Epithelial cell of proximal tubule (primary cell): ENCODE results near the gene GDF2. TPM values are rescaled to one million over a fixed set of nuclear protein-coding genes. Genes with fewer than 3 reads are reported as not detected.

Experiments
- DNase-seq: peaks from one replicate; pipeline ENCODE4 v3.0.0-alpha.2; 2011; ENCODE audit warnings: low read depth
- H3K4me3 ChIP-seq: 2 replicates; pipeline ENCODE4 v1.5.1; 2011; ENCODE audit warnings: low read depth, mild to moderate bottlenecking, low read length
- CTCF ChIP-seq: conservative IDR thresholded peaks from 2 replicates; pipeline ENCODE4 v1.5.1; 2012; ENCODE audit warnings: low read depth, mild to moderate bottlenecking, low read length
- total RNA-seq: library from RNA; depleted of rRNA; stranded (reverse); fragments of >200 nt; gene quantifications from 2 replicates; pipeline ENCODE4 v1.2.3, GENCODE V29; 2015

Gene GDF2
- total RNA-seq, 1 donor from 2014 or later, result not detected

DNA sequence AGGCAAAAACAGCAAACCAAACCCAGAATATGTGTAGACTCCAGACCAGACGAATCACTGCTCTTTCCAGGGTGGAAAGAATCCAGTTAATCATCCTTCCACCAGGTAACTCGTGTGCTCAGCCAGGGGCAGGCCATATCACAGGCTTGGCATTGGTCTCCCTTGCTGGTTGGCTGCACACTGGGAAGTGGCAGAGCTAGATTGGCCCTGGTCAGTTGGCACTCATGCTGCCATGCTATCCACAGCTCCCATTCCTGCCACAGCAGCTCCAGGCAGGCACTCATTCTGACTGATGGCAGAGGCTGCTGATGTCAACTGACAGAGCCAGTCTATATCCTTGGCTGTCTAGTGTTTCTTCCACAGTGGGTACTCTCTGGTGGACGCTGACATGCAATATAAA lies 31.9 kb upstream of the GDF2 start:
- DNase-seq, result no peak
- no peak for TF ChIP-seq CTCF
- no peak overlapping the region for H3K4me3 ChIP-seq

- no peak for TF ChIP-seq CTCF
- no peak for DNase-seq
- no peak overlapping the region for H3K4me3 ChIP-seq
Observed at GRCh38 chr10:47291682-47292081, 30.6 kb upstream of the GDF2 start.

DNA sequence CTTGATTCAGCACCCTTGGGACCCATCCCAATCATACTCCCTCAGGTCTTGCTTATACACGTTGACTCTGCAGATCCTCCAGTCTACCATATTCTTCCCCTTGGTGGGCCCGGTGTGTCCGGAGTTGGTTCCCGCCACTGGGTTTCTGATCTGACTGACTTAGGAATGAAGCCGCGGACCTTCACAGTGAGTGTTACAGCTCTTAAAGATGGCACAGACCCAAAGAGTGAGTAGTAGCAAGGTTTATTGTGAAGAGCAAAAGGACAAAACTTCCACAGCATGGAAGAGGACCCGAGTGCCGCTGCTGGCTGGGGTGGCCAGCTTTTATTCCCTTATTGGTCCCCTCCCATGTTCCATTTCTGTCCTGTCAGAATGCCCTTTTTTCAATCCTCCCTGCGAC lies 28.2 kb upstream of the GDF2 start:
- no peak for DNase-seq
- no peak overlapping the region for H3K4me3 ChIP-seq
- no peak for TF ChIP-seq CTCF

DNA sequence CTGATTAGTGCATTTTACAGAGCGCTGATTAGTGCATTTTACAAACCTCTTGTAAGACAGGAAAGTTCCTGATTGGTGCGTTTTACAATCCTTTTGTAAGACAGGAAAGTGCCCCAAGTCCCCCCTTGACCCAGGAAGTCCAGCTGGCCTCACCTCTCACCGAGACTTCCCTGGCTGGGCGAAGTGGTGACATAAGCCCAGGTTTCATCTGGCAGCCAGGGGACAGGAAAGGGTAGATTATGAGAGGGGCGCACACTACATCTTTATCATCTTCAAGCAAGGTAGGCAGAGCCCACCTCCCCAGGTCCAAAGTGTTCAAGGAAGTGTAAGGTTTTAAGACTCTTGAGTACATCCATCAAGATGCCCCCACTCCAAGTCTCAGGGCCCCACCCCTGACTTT lies 27.8 kb upstream of the GDF2 start:
- DNase-seq, result no peak
- H3K4me3 ChIP-seq, result no peak overlapping the region
- no peak for TF ChIP-seq CTCF

- no peak for DNase-seq
- TF ChIP-seq CTCF, result no peak
- H3K4me3 ChIP-seq, result no peak overlapping the region
Observed at GRCh38 chr10:47295411-47295810, 26.8 kb upstream of the GDF2 start.

DNA sequence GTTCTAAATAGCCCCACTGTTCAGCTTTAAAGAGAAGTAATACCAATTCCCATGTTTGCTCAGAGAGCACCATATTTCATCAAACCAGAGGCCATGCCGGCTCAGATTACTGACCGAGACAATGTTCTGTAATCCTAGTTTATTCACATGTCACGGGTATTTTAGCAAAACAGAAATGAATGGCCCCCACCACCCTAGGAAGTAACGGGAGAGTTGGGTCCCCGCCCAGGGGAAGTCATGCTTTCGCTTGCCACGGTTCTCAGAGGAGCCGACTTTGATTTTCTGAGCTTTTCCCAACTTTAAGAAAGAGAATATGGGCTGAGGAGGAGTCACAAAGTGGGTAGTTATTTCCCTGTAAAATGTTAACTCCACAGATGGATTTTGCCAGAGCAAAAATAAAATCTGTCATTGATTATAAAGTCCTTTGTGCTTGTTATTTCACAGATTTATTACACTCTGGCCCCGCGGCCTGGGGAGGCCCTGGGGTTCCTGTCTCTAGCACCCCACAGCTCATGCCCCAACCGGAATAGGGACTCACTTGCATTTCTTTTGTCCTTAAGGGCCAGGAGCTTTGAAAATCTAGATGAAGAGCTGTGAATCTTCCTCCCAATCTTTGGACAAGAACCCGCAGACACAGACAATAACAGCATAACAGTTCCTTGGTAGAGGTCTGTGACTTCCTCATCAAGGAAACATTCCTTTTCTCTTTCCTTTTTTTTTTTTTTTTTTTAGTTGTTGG lies 25.9 kb upstream of the GDF2 start:
- TF ChIP-seq CTCF, result no peak
- DNase-seq, result no peak
- no peak overlapping the region for H3K4me3 ChIP-seq

- no peak for DNase-seq
- H3K4me3 ChIP-seq, result no peak overlapping the region
- no peak for TF ChIP-seq CTCF
Observed at GRCh38 chr10:47296941-47297340, 25.3 kb upstream of the GDF2 start.
